ENCODE data around the gene BANP. TPM values are rescaled to one million over a fixed set of nuclear protein-coding genes. Genes with fewer than 3 reads are reported as not detected.

BANP gene
- total RNA-seq, 1 experiment from 2014 or later, result 34.5 TPM

DNA sequence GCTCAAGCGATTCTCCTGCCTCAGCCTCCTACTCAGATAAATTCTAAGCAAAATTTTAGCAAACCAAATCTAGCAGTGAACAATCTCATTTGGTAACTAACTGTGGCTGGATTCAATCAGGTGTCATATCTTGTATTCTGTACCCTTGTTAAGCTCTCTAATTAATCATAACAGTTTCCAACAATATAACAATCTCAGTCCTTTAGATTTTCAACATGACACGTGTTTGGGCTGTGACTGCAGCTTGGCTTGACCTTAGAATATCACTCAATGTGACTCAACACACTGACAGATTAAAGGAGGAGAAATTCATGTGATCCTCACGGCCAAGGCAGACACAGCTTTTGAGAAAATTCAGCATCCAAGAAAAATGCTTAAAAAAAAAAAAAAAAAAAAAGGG, 133.6 kb downstream of the BANP start (continued):
- TF ChIP-seq, protein P1, sequence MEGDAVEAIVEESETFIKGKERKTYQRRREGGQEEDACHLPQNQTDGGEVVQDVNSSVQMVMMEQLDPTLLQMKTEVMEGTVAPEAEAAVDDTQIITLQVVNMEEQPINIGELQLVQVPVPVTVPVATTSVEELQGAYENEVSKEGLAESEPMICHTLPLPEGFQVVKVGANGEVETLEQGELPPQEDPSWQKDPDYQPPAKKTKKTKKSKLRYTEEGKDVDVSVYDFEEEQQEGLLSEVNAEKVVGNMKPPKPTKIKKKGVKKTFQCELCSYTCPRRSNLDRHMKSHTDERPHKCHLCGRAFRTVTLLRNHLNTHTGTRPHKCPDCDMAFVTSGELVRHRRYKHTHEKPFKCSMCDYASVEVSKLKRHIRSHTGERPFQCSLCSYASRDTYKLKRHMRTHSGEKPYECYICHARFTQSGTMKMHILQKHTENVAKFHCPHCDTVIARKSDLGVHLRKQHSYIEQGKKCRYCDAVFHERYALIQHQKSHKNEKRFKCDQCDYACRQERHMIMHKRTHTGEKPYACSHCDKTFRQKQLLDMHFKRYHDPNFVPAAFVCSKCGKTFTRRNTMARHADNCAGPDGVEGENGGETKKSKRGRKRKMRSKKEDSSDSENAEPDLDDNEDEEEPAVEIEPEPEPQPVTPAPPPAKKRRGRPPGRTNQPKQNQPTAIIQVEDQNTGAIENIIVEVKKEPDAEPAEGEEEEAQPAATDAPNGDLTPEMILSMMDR (IDR thresholded peaks at IDR 0.05), result no peak
- TF ChIP-seq, protein P2, sequence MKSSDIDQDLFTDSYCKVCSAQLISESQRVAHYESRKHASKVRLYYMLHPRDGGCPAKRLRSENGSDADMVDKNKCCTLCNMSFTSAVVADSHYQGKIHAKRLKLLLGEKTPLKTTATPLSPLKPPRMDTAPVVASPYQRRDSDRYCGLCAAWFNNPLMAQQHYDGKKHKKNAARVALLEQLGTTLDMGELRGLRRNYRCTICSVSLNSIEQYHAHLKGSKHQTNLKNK (CRISPR knock-in tag; IDR thresholded peaks at IDR 0.05), result no peak

DNA sequence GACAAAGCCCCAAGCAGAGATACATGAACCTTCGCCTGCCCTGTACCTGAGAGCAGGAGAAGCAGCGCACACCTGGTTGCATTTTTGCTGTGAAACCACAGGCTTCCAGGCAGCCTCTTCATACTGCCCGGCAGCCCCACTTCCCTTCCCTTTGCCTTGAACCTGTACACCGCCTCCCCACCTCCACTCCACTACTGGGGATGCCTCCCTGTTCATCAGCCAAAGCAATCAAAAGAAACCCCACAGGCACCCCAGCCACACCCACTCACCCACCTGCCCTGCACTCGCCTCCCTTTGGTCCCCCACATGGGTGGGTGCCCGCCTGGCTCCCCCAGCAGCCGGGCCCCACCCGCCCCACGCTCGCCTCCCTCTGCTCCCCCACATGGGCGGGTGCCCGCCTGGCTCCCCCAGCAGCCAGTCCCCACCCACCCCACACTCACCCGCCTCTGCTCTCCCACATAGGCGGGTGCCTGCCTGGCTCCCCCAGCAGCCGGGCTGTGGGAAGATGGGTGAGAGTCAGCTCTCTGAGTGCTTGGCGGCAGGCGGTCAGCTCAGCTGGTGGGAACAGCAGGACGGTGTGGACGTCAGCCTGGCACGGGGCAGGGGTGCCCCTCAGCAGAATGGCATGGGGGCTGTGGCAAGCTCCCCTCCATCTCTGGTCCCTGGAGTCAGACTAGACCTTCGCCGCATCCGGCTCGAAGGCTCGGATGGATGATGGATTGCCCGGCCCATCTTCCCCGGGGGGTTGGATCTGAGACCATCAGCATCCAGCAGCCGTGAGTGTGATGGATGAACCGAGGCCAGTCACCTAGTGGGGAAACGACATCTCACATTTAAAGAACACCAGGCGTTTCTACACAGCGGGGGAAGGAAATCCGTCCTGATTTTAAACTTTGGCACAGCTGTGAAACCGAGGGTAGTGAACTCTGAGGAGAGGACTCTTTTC, 135.6 kb downstream of the BANP start:
- no peaks in the 10 kb centered on the region for H3K36me3 Mint-ChIP-seq
- ChIA-PET CTCF (no interaction called here), POLR2A (no interaction called here)
- H3K27ac Mint-ChIP-seq, result peak overlapping the region; percentile 29; the same call in 1 of the 2 replicates
- no peaks in the 10 kb centered on the region for H3K9me3 Mint-ChIP-seq
- no peaks in the 10 kb centered on the region for H3K4me1 Mint-ChIP-seq
- ATAC-seq, result no peak
- H3K4me3 Mint-ChIP-seq, result no peak overlapping the region
- TF ChIP-seq NR1H2 (CRISPR knock-in tag; IDR thresholded peaks at IDR 0.05), result no peak
- TF ChIP-seq, protein P3, sequence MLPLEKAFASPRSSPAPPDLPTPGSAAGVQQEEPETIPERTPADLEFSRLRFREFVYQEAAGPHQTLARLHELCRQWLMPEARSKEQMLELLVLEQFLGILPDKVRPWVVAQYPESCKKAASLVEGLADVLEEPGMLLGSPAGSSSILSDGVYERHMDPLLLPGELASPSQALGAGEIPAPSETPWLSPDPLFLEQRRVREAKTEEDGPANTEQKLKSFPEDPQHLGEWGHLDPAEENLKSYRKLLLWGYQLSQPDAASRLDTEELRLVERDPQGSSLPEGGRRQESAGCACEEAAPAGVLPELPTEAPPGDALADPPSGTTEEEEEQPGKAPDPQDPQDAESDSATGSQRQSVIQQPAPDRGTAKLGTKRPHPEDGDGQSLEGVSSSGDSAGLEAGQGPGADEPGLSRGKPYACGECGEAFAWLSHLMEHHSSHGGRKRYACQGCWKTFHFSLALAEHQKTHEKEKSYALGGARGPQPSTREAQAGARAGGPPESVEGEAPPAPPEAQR (CRISPR knock-in tag; IDR thresholded peaks at IDR 0.05), result no peak
- no peak for TF ChIP-seq NFYB (CRISPR knock-in tag; conservative IDR thresholded peaks at IDR 0.05; ENCODE audit: low read depth)
- TF ChIP-seq, protein P4, sequence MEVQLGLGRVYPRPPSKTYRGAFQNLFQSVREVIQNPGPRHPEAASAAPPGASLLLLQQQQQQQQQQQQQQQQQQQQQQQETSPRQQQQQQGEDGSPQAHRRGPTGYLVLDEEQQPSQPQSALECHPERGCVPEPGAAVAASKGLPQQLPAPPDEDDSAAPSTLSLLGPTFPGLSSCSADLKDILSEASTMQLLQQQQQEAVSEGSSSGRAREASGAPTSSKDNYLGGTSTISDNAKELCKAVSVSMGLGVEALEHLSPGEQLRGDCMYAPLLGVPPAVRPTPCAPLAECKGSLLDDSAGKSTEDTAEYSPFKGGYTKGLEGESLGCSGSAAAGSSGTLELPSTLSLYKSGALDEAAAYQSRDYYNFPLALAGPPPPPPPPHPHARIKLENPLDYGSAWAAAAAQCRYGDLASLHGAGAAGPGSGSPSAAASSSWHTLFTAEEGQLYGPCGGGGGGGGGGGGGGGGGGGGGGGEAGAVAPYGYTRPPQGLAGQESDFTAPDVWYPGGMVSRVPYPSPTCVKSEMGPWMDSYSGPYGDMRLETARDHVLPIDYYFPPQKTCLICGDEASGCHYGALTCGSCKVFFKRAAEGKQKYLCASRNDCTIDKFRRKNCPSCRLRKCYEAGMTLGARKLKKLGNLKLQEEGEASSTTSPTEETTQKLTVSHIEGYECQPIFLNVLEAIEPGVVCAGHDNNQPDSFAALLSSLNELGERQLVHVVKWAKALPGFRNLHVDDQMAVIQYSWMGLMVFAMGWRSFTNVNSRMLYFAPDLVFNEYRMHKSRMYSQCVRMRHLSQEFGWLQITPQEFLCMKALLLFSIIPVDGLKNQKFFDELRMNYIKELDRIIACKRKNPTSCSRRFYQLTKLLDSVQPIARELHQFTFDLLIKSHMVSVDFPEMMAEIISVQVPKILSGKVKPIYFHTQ (CRISPR knock-in tag; IDR thresholded peaks at IDR 0.05), result no peak
- TF ChIP-seq CREB1 (CRISPR knock-in tag; IDR thresholded peaks at IDR 0.05), result no peak
- TF ChIP-seq, protein P5, sequence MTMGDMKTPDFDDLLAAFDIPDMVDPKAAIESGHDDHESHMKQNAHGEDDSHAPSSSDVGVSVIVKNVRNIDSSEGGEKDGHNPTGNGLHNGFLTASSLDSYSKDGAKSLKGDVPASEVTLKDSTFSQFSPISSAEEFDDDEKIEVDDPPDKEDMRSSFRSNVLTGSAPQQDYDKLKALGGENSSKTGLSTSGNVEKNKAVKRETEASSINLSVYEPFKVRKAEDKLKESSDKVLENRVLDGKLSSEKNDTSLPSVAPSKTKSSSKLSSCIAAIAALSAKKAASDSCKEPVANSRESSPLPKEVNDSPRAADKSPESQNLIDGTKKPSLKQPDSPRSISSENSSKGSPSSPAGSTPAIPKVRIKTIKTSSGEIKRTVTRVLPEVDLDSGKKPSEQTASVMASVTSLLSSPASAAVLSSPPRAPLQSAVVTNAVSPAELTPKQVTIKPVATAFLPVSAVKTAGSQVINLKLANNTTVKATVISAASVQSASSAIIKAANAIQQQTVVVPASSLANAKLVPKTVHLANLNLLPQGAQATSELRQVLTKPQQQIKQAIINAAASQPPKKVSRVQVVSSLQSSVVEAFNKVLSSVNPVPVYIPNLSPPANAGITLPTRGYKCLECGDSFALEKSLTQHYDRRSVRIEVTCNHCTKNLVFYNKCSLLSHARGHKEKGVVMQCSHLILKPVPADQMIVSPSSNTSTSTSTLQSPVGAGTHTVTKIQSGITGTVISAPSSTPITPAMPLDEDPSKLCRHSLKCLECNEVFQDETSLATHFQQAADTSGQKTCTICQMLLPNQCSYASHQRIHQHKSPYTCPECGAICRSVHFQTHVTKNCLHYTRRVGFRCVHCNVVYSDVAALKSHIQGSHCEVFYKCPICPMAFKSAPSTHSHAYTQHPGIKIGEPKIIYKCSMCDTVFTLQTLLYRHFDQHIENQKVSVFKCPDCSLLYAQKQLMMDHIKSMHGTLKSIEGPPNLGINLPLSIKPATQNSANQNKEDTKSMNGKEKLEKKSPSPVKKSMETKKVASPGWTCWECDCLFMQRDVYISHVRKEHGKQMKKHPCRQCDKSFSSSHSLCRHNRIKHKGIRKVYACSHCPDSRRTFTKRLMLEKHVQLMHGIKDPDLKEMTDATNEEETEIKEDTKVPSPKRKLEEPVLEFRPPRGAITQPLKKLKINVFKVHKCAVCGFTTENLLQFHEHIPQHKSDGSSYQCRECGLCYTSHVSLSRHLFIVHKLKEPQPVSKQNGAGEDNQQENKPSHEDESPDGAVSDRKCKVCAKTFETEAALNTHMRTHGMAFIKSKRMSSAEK (CRISPR knock-in tag; IDR thresholded peaks at IDR 0.05; ENCODE audit: borderline replicate concordance), result no peak
- TF ChIP-seq PRRX2 (CRISPR knock-in tag; IDR thresholded peaks at IDR 0.05), result no peak
- TF ChIP-seq ELF4 (CRISPR knock-in tag; IDR thresholded peaks at IDR 0.05; ENCODE audit: low read depth), result no peak
- TF ChIP-seq SMAD3 (CRISPR knock-in tag; IDR thresholded peaks at IDR 0.05; ENCODE audit: borderline replicate concordance), result no peak
- TF ChIP-seq ZNF138 (CRISPR knock-in tag; conservative IDR thresholded peaks at IDR 0.05), result no peak
- TF ChIP-seq TEAD1 (CRISPR knock-in tag; IDR thresholded peaks at IDR 0.05), result no peak
- H3K27me3 Mint-ChIP-seq (ENCODE audit: low read depth), result no peaks in the 10 kb centered on the region
- no peak for DNase-seq (ENCODE audit: low spot score)

Measured in WTC11 (cell line).